Uterus (tissue), 2 donors: ENCODE results near the gene IL17RB.

Source experiments
- CTCF ChIP-seq, 4 experiments: fragments of 200-600 bp in 2 of 4; fragments of 450-650 bp in 2 of 4; sonication (generic) in 2 of 4; IDR thresholded peaks; one replicate each; pipeline ENCODE4 v1.5.1; 2016 to 2019; ENCODE audit warnings: antibody characterized with exemption in 4 of 4, mild to moderate bottlenecking in 2 of 4, moderate library complexity in 1 of 4
- POLR2A ChIP-seq, 2 donors: fragments of 450-650 bp; IDR thresholded peaks; one replicate each; pipeline ENCODE4 v1.6.1; 2016; ENCODE audit warnings: antibody characterized with exemption in 2 of 2, mild to moderate bottlenecking in 1 of 2, moderate library complexity in 1 of 2

- TF ChIP-seq CTCF (IDR thresholded peaks at IDR 0.05) (no peak), POLR2A (IDR thresholded peaks at IDR 0.05) (no peak)
Measured at GRCh38 chr3:53835257-53835656, 11.1 kb upstream of the IL17RB start.
